Astrocyte of the spinal cord (primary cell): ENCODE measurements around the gene UST.
A peak's percentile ranks its signal among the peaks of the same experiment; 100 is the strongest.

Source experiments
- DNase-seq: peaks from one replicate; pipeline ENCODE4 v3.0.0; 2011; ENCODE audit warnings: low read depth, low spot score
- H3K4me3 ChIP-seq: 2 replicates; pipeline ENCODE4 v1.5.1; 2011; ENCODE audit warnings: low read depth, mild to moderate bottlenecking, low read length, moderate library complexity
- in situ Hi-C: cut with HindIII; loops from 2 replicates; pipeline ENCODE4 v1.10.0; 2017; ENCODE audit warnings: low sequenced_read_pairs
- TF ChIP-seq, protein P1 (sequence below): IDR thresholded peaks from 2 replicates; pipeline ENCODE4 v1.5.1; 2012; ENCODE audit warnings: low read depth, mild to moderate bottlenecking, low read length, inconsistent platforms

UST gene

DNA sequence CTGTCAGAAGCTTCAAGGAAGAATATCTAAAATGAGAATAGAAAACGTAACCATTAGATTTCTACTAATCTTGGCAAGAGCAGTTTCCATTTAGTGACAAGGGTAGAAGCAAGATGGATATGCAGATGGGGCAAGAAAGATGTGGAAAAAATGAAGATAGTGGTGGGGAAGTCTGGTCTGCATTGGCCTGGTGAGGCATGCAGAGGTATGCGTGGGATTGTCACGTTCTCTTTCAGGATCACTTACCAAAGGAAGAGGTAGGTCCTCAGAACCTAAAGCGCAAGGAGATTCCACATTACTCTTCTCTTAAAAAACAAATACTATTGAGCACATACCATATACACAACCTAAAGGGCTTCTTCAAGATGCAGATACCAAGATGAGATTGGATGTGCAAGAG, 238.7 kb downstream of the UST start:
- no peak overlapping the region for H3K4me3 ChIP-seq
- no peak for DNase-seq
- TF ChIP-seq, protein P1, sequence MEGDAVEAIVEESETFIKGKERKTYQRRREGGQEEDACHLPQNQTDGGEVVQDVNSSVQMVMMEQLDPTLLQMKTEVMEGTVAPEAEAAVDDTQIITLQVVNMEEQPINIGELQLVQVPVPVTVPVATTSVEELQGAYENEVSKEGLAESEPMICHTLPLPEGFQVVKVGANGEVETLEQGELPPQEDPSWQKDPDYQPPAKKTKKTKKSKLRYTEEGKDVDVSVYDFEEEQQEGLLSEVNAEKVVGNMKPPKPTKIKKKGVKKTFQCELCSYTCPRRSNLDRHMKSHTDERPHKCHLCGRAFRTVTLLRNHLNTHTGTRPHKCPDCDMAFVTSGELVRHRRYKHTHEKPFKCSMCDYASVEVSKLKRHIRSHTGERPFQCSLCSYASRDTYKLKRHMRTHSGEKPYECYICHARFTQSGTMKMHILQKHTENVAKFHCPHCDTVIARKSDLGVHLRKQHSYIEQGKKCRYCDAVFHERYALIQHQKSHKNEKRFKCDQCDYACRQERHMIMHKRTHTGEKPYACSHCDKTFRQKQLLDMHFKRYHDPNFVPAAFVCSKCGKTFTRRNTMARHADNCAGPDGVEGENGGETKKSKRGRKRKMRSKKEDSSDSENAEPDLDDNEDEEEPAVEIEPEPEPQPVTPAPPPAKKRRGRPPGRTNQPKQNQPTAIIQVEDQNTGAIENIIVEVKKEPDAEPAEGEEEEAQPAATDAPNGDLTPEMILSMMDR: no peak
- in situ Hi-C loops: no loop called here

DNA sequence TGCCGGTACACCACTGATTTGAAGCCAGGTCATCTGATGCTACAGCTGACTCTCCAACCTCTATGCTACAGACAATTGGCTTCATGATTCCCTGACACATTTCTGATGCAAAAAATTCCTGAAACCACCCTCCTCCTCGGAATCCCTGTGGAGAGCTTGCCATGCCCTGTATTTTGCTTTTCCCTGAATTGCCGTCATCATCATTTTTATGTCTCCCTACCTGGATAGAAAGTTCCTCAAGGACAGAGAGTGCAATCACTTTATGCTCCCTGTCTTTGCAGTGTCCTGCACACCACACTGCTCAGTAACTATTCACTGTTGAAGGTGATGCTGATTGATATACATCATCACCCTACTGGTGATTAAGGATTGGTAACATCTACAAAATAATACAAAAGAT, 239.8 kb downstream of the UST start:
- DNase-seq: no peak
- in situ Hi-C loops: no loop called here
- TF ChIP-seq, protein P1: no peak
- no peak overlapping the region for H3K4me3 ChIP-seq

DNA sequence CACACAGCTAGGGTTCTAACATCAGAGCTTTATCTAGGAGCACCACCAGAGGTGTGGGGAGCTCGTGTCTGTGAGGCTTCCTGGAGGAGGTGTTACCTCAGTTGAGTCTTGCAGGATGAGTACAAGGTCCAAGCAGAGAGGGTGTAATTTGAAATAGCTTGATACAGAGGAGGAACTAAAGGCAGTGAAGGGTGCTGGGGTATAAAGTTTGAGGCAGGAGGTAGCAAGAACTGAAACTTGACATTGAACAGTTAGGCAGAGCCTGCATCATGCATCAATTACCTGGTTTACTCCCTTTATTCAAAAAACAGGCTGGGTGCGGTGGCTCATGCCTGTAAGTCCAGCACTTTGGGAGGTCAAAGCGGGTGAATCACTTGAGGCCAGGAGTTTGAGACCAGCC, 241.2 kb downstream of the UST start:
- H3K4me3 ChIP-seq: no peak overlapping the region
- TF ChIP-seq, protein P1: no peak
- no peak for DNase-seq
- in situ Hi-C loops: no loop called here

DNA sequence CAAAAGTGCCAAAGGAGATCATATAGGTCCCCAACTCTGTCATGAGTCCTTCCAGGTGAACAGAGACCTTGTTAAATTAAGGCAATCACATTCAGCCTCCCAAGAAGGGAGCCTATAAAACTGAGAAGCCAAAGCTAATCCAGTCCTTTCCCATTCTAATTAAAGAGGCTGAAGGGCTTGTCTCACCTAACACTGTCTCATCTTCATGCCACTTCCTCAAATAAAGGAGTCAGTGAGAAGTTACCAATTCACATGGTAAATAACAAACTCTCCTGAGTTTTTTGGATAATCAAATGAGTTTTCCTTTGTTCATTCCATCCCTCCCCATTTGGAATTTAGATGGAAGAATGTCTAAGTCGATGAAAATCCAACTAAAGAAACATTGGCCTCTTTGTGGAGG, 242.8 kb downstream of the UST start:
- in situ Hi-C loops: no loop called here
- no peak overlapping the region for H3K4me3 ChIP-seq
- no peak for DNase-seq
- TF ChIP-seq, protein P1: no peak

DNA sequence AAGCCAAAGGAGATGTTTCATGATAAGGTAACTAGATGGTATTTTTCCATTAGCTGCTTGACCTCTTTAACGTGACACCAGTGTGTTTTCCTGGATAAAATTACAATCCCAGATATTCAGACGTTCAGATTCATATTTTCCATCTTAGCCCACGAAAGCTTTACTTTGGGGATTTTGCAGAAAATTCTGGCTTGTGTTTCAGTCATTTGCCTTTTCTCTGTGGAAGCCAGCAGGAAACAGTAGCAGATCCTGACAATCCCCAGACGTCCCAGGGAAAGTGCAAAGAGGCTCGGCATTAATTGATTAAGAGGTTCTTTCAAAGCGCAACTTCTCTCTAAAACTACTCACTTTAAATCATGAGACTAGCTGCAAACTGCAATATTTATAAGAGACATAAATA, 243.6 kb downstream of the UST start:
- in situ Hi-C loops: no loop called here
- DNase-seq: no peak
- no peak overlapping the region for H3K4me3 ChIP-seq
- TF ChIP-seq, protein P1: no peak

DNA sequence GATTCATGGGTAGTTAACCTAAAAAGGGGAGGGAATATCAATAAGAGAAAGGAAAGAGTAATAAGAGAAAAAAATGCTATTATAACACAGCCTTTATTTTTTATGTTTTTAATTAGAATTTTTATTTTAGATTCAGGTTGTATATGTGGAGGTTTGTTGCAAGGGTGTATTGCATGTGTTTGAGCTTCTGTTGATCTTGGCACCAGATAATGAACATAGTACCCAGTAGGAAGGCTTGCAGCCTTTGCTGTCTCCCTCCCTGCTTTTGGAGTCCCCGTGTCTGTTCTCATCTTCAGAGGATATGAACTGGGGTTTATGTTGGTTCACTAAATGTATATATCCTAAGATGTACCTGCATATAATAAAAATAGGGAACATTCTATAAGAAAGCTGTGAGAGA, 250.0 kb downstream of the UST start:
- in situ Hi-C loops: no loop called here
- TF ChIP-seq, protein P1: no peak
- no peak overlapping the region for H3K4me3 ChIP-seq
- peak; percentile 35 for DNase-seq

DNA sequence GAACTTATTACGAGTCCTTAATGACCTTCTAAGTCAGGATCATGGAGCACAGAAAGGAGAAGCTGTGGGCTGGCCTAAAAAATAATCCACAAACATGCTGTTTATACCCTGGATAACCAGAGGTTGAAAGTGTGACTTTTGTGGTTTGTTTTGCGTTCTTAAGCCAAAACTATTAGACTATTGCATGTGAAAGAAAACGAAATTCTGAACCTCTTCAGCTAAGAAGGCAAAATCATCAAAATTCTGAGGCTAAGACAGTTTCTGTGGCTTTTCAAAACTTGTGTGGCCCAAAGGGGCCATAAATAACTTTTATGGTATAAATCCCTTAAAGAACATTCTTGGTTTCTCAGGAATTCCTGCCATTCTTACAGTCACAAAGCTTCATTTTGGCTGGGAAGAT, 251.0 kb downstream of the UST start:
- TF ChIP-seq, protein P1: no peak
- in situ Hi-C loops: no loop called here
- peak; percentile 81 for DNase-seq
- no peak overlapping the region for H3K4me3 ChIP-seq
